ENCODE measurements around the gene AFM.

DNA sequence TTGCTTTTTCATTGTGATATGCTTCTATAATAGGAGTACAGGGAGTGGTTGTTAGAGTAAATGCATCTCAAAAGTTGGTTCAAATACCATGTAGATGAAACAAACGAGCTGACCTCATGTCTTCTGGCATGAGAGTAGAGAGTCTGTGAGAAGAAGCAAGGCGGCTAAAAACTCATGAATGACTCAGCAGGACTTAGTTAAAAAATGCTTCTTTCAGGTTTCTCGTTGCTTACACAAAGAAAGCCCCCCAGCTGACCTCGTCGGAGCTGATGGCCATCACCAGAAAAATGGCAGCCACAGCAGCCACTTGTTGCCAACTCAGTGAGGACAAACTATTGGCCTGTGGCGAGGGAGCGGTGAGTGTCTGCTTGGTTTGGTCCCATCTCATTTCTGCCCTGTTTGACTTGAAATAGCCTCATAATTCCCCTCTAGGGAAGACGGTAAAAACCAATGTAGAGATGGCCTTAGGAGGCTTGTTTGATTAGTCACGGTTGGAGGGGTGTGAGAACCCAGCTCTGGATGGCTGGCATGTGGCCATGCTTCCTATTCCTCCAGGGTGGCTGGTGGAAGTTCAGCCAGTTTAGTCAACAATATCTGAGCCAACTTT is 31.0 kb upstream of the AFM start:
- TF ChIP-seq, protein P1, sequence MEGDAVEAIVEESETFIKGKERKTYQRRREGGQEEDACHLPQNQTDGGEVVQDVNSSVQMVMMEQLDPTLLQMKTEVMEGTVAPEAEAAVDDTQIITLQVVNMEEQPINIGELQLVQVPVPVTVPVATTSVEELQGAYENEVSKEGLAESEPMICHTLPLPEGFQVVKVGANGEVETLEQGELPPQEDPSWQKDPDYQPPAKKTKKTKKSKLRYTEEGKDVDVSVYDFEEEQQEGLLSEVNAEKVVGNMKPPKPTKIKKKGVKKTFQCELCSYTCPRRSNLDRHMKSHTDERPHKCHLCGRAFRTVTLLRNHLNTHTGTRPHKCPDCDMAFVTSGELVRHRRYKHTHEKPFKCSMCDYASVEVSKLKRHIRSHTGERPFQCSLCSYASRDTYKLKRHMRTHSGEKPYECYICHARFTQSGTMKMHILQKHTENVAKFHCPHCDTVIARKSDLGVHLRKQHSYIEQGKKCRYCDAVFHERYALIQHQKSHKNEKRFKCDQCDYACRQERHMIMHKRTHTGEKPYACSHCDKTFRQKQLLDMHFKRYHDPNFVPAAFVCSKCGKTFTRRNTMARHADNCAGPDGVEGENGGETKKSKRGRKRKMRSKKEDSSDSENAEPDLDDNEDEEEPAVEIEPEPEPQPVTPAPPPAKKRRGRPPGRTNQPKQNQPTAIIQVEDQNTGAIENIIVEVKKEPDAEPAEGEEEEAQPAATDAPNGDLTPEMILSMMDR (IDR thresholded peaks at IDR 0.05), result no peak
- TF ChIP-seq EZH2 (IDR thresholded peaks at IDR 0.05) (no peak), EZH2phosphoT487 (IDR thresholded peaks at IDR 0.05) (no peak)
